AG04450 (cell line): ENCODE measurements around the gene BCL2L1. TPM values are rescaled to one million over a fixed set of nuclear protein-coding genes. Genes with fewer than 3 reads are reported as not detected.

Experiments used
- CTCF ChIA-PET: fragments of 300-600, 350-600 bp; formaldehyde crosslinking; extraction: SDS; loops from one replicate; lab custom pipeline; 2022; ENCODE audit warnings: antibody characterized with exemption, inconsistent platforms; lab: Charles Lee
- POLR2A ChIA-PET: fragments of 350-600 bp; formaldehyde crosslinking; extraction: SDS; loops from one replicate; lab custom pipeline; 2021; ENCODE audit warnings: antibody characterized with exemption, inconsistent platforms; lab: Yijun Ruan, JAX
- DNase-seq: peaks from one replicate; pipeline ENCODE4 v3.0.0-alpha.2; 2011; ENCODE audit warnings: low read depth, low spot score
- H3K27ac ChIP-seq: one replicate; pipeline ENCODE4 v1.5.1; 2012; ENCODE audit warnings: low read depth, low read length, control low read depth
- H3K27me3 ChIP-seq: one replicate; pipeline ENCODE4 v1.6.0; 2012; ENCODE audit warnings: low read length; ENCODE audit not compliant: control insufficient read depth, insufficient read depth
- H3K4me3 ChIP-seq: 2 replicates; pipeline ENCODE4 v1.5.1; 2011; ENCODE audit warnings: mild to moderate bottlenecking, low read depth, low read length, control low read depth
- H3K9me3 ChIP-seq: 2 replicates; pipeline ENCODE4 v1.5.1; 2012; ENCODE audit warnings: low read length; ENCODE audit not compliant: control insufficient read depth, insufficient read depth
- CTCF ChIP-seq: IDR thresholded peaks from 2 replicates; pipeline ENCODE4 v1.5.1; 2011; ENCODE audit warnings: low read depth, low read length, control low read depth, inconsistent platforms
- polyA plus RNA-seq: library from polyadenylated mRNA; depleted of rRNA; stranded (reverse); fragments of >200 nt; gene quantifications from 2 replicates; pipeline ENCODE4 v1.2.3, GENCODE V29; 2011

Gene BCL2L1
- polyA plus RNA-seq, 1 experiment, result 57.5 TPM

- POLR2A ChIA-PET, result interaction anchor here (0.9 to 3.0 kb wide), 4 partner anchors 9 to 79 kb away, joined by 4 to 25 read pairs (median 8); partner anchors contain the start of gene BCL2L1
- no peak for TF ChIP-seq CTCF
Measured at GRCh38 chr20:31713312-31714273, 9.1 kb downstream of the BCL2L1 start.

GRCh38 chr20:31712564-31713311 lies 9.9 kb downstream of the BCL2L1 start:
- Histone ChIP-seq H3K4me3 (peak overlapping the region; percentile 34), H3K27me3 (no peaks in the 10 kb centered on the region), H3K27ac (peak overlapping the region; percentile 95), H3K9me3 (no peaks in the 10 kb centered on the region)
- POLR2A ChIA-PET, result interaction anchor here (0.9 to 3.0 kb wide), 5 partner anchors 10 to 79 kb away, joined by 4 to 25 read pairs (median 5); partner anchors contain the start of gene BCL2L1
- CTCF ChIA-PET, result interaction anchor here (1.1 to 6.2 kb wide), 4 partner anchors 11 to 79 kb away, joined by 5 to 45 read pairs (median 6); no protein-coding TSS in a partner anchor
- no peak for TF ChIP-seq CTCF
- DNase-seq, result peak; percentile 67

More at GRCh38 chr20:31713312-31714273, 9.1 kb downstream of the BCL2L1 start:
- H3K4me3 ChIP-seq, result peak overlapping the region; percentile 34
- H3K27me3 ChIP-seq, result no peaks in the 10 kb centered on the region
- CTCF ChIA-PET, result interaction anchor here (1.1 to 6.2 kb wide), 5 partner anchors 10 to 80 kb away, joined by 3 to 45 read pairs (median 5); no protein-coding TSS in a partner anchor
- peak; percentile 74 for DNase-seq
- H3K9me3 ChIP-seq, result no peaks in the 10 kb centered on the region
- H3K27ac ChIP-seq, result peak overlapping the region; percentile 95

GRCh38 chr20:31712112-31712553 lies 10.5 kb downstream of the BCL2L1 start:
- no peaks in the 10 kb centered on the region for H3K9me3 ChIP-seq
- TF ChIP-seq CTCF, result no peak
- H3K4me3 ChIP-seq, result no peak overlapping the region
- ChIA-PET POLR2A (interaction anchor here (1.2 to 3.0 kb wide), 3 partner anchors 11 to 51 kb away, joined by 4 to 25 read pairs (median 12); partner anchors contain the start of gene BCL2L1), CTCF (interaction anchor here (1.1 to 6.2 kb wide), 3 partner anchors 12 to 78 kb away, joined by 5 to 45 read pairs (median 8); no protein-coding TSS in a partner anchor)
- H3K27me3 ChIP-seq, result no peaks in the 10 kb centered on the region
- DNase-seq, result no peak
- peak overlapping the region; percentile 95 for H3K27ac ChIP-seq

GRCh38 chr20:31711179-31712111 lies 11.2 kb downstream of the BCL2L1 start:
- POLR2A ChIA-PET, result interaction anchor here (1.2 to 3.0 kb wide), 2 partner anchors 12 to 50 kb away, joined by 4 to 25 read pairs; partner anchors contain the start of gene BCL2L1
- H3K9me3 ChIP-seq, result no peaks in the 10 kb centered on the region

More at GRCh38 chr20:31711179-31712111, 11.2 kb downstream of the BCL2L1 start:
- Histone ChIP-seq H3K27me3 (no peaks in the 10 kb centered on the region), H3K4me3 (no peak overlapping the region), H3K27ac (no peak overlapping the region)
- no peak for DNase-seq
- no peak for TF ChIP-seq CTCF
- CTCF ChIA-PET, result interaction anchor here (1.6 to 6.2 kb wide), 2 partner anchors 13 to 50 kb away, joined by 8 to 45 read pairs; no protein-coding TSS in a partner anchor
